Esophagus (tissue), 2 donors: ENCODE results near the gene DIAPH2. TPM values are rescaled to one million over a fixed set of nuclear protein-coding genes. Genes with fewer than 3 reads are reported as not detected.

Source experiments
- H3K27ac ChIP-seq, 2 donors: one replicate each; pipeline ENCODE4 v1.5.1; 2013; ENCODE audit warnings: low read depth in 2 of 2, mild to moderate bottlenecking in 2 of 2, inconsistent platforms in 1 of 2, low read length in 1 of 2, moderate library complexity in 1 of 2
- H3K27me3 ChIP-seq, 2 donors: one replicate each; pipeline ENCODE4 v1.6.1; 2013; ENCODE audit warnings: low read length in 2 of 2, control low read depth in 1 of 2, mild to moderate bottlenecking in 1 of 2; ENCODE audit not compliant: insufficient read depth in 2 of 2, control insufficient read depth in 1 of 2
- H3K36me3 ChIP-seq, 2 donors: one replicate each; pipeline ENCODE4 v1.6.1; 2013; ENCODE audit warnings: low read length in 1 of 2; ENCODE audit not compliant: control insufficient read depth in 2 of 2, insufficient read depth in 2 of 2
- H3K4me1 ChIP-seq, 2 donors: one replicate each; pipeline ENCODE4 v1.6.1; 2013; ENCODE audit warnings: low read length in 1 of 2; ENCODE audit not compliant: control insufficient read depth in 2 of 2, insufficient read depth in 2 of 2
- H3K4me3 ChIP-seq, 2 donors: one replicate each; pipeline ENCODE4 v1.5.1; 2013; ENCODE audit warnings: low read length in 2 of 2, mild to moderate bottlenecking in 2 of 2, low read depth in 1 of 2, moderate library complexity in 1 of 2
- H3K9me3 ChIP-seq, 2 donors: one replicate each; pipeline ENCODE4 v1.6.1; 2013; ENCODE audit warnings: mild to moderate bottlenecking in 2 of 2, low read depth in 1 of 2, low read length in 1 of 2, moderate library complexity in 1 of 2; ENCODE audit not compliant: control insufficient read depth in 2 of 2, insufficient read depth in 1 of 2
- WGBS, 2 donors: extraction: QIAGEN DNeasy Blood & Tissue Kit; methylation state at CpG; one replicate each; pipeline ENCODE4 v1.1.7; 2013; 5-methylcytosine and 5-hydroxymethylcytosine counted together
- polyA plus RNA-seq, 2 donors: library from polyadenylated mRNA; stranded (reverse); fragments of 200-250 nt; gene quantifications; one replicate each; pipeline ENCODE4 v1.2.3, GENCODE V29; 2013
- donor health status: healthy with polysubstance abuse.
- donor health status: Bipolar disorder and iron deficiency.

DIAPH2 gene
- polyA plus RNA-seq, 2 donors: 3.6 to 4.5 TPM

- Histone ChIP-seq H3K27ac (no peak overlapping the region), H3K27me3 (no peaks in the 10 kb centered on the region), H3K9me3 (no peaks in the 10 kb centered on the region), H3K36me3 (no peaks in the 10 kb centered on the region), H3K4me1 (no peaks in the 10 kb centered on the region), H3K4me3 (no peak overlapping the region)
- 88 to 89% methylated on average over 2 of the region's 2 CpGs for WGBS, 2 donors
Measured at GRCh38 chrX:97210501-97210900, 525.9 kb downstream of the DIAPH2 start.

- H3K27ac ChIP-seq: no peak overlapping the region
- no peaks in the 10 kb centered on the region for H3K4me1 ChIP-seq
- no peaks in the 10 kb centered on the region for H3K9me3 ChIP-seq
- H3K36me3 ChIP-seq: no peaks in the 10 kb centered on the region
- WGBS, 2 donors: 87 to 95% methylated on average over 1 of the region's 1 CpG
- H3K4me3 ChIP-seq: no peak overlapping the region
- no peaks in the 10 kb centered on the region for H3K27me3 ChIP-seq
Measured at GRCh38 chrX:97211070-97211469, 526.4 kb downstream of the DIAPH2 start.

- Histone ChIP-seq H3K27me3 (no peaks in the 10 kb centered on the region), H3K4me3 (no peak overlapping the region), H3K9me3 (no peaks in the 10 kb centered on the region), H3K27ac (no peak overlapping the region), H3K4me1 (no peaks in the 10 kb centered on the region), H3K36me3 (no peaks in the 10 kb centered on the region)
- WGBS, 2 donors: 69 to 74% methylated on average over 1 of the region's 1 CpG
Measured at GRCh38 chrX:97215186-97215585, 530.5 kb downstream of the DIAPH2 start.

DNA sequence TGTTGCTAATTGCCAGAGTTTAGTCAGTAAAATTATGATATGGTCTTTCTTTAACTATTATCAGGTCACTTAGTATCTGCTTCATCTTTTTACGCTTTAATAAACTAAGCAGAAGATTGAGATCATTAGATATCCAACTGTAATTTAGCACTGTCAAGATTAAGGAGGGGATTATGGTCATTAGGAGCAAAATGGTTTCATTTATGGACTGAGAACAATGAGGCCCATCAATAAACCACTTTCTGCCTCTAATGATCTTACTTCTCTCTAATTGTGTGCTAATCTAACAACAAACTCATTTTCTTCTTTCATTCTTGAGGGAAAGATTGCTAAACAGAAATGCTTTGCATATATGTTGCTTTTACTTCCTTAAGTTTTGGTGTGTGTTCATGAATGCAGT is 539.5 kb downstream of the DIAPH2 start:
- H3K27ac ChIP-seq: no peak overlapping the region
- H3K4me3 ChIP-seq: no peak overlapping the region
- no peaks in the 10 kb centered on the region for H3K4me1 ChIP-seq
- H3K27me3 ChIP-seq: no peaks in the 10 kb centered on the region
- H3K36me3 ChIP-seq: no peaks in the 10 kb centered on the region
- WGBS, 2 donors: 82 to 91% methylated on average over 1 of the region's 1 CpG
- no peaks in the 10 kb centered on the region for H3K9me3 ChIP-seq

GRCh38 chrX:97229318-97229717 is 544.7 kb downstream of the DIAPH2 start:
- Histone ChIP-seq H3K4me3 (no peak overlapping the region), H3K4me1 (no peaks in the 10 kb centered on the region), H3K36me3 (no peaks in the 10 kb centered on the region), H3K27ac (no peak overlapping the region), H3K9me3 (no peaks in the 10 kb centered on the region), H3K27me3 (no peaks in the 10 kb centered on the region)

DNA sequence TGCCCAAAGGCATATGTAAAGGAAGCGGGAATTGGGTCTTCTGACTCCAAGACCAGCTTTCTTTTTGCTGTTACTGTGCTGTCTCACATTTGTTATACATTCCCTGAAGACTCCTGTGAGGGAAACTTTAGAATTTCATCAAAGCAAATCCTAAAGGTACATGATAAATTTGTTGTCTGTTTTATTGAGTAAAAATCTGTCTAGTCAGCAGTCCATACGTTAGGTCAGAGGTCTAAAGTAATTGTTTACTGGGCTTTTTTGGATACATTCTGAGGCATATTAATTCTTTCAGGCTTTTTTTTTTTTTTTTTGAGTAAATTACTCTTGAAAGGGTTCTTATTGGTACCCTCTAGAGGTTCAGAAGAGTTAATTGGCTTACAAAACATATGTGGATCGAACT is 546.3 kb downstream of the DIAPH2 start:
- Histone ChIP-seq H3K4me3 (no peak overlapping the region), H3K27ac (no peak overlapping the region), H3K4me1 (no peaks in the 10 kb centered on the region), H3K9me3 (no peaks in the 10 kb centered on the region), H3K36me3 (no peaks in the 10 kb centered on the region), H3K27me3 (no peaks in the 10 kb centered on the region)
- 84 to 92% methylated on average over 3 of the region's 3 CpGs for WGBS, 2 donors

- Histone ChIP-seq H3K4me1 (no peaks in the 10 kb centered on the region), H3K9me3 (no peaks in the 10 kb centered on the region), H3K4me3 (no peak overlapping the region), H3K27ac (no peak overlapping the region), H3K27me3 (no peaks in the 10 kb centered on the region), H3K36me3 (no peaks in the 10 kb centered on the region)
- 89 to 95% methylated on average over 3 of the region's 3 CpGs for WGBS, 2 donors
Measured at GRCh38 chrX:97234471-97235081, 549.9 kb downstream of the DIAPH2 start.

GRCh38 chrX:97238632-97239031 is 554.0 kb downstream of the DIAPH2 start:
- 53 to 64% methylated on average over 5 of the region's 5 CpGs for WGBS, 2 donors
- Histone ChIP-seq H3K27ac (no peak overlapping the region), H3K4me3 (no peak overlapping the region), H3K27me3 (no peaks in the 10 kb centered on the region), H3K9me3 (no peaks in the 10 kb centered on the region), H3K36me3 (no peaks in the 10 kb centered on the region), H3K4me1 (no peaks in the 10 kb centered on the region)

- H3K4me1 ChIP-seq: no peaks in the 10 kb centered on the region
- H3K27ac ChIP-seq: no peak overlapping the region
- H3K9me3 ChIP-seq: no peaks in the 10 kb centered on the region
- H3K36me3 ChIP-seq: no peaks in the 10 kb centered on the region
- H3K4me3 ChIP-seq: no peak overlapping the region
- WGBS, 2 donors: 72 to 84% methylated on average over 3 of the region's 3 CpGs
- H3K27me3 ChIP-seq: no peaks in the 10 kb centered on the region
Measured at GRCh38 chrX:97252111-97252510, 567.5 kb downstream of the DIAPH2 start.

- no peaks in the 10 kb centered on the region for H3K36me3 ChIP-seq
- H3K4me3 ChIP-seq: no peak overlapping the region
- no peaks in the 10 kb centered on the region for H3K27me3 ChIP-seq
- WGBS, 2 donors: 46 to 62% methylated on average over 5 of the region's 5 CpGs
- H3K9me3 ChIP-seq: no peaks in the 10 kb centered on the region
- H3K4me1 ChIP-seq: no peaks in the 10 kb centered on the region
- no peak overlapping the region for H3K27ac ChIP-seq
Measured at GRCh38 chrX:97260679-97261078, 576.0 kb downstream of the DIAPH2 start.
